Stomach (tissue), 9 donors: ENCODE measurements around the gene ANAPC10. TPM values are rescaled to one million over a fixed set of nuclear protein-coding genes. Genes with fewer than 3 reads are reported as not detected.

ENCODE experiments used
- DNase-seq, 2 donors: peaks; one replicate each; pipeline versions ENCODE4 v3.0.0 to v3.0.0-alpha.2; 2013 to 2019
- H3K27ac ChIP-seq, 5 donors: fragments of 200-600 bp in 4 of 5; sonication (generic) in 4 of 5; one replicate each; pipeline ENCODE4 v1.5.1; 2013 to 2019; ENCODE audit warnings: mild to moderate bottlenecking in 1 of 5, moderate library complexity in 1 of 5
- H3K27me3 ChIP-seq, 3 donors: fragments of 200-600 bp; sonication (generic); one replicate each; pipeline ENCODE4 v1.5.1; 2017 to 2019; ENCODE audit warnings: mixed run types in 1 of 3
- H3K36me3 ChIP-seq, 4 donors: fragments of 200-600 bp; sonication (generic); 1 replicate in 3 of 4; 2 replicates in 1 of 4; pipeline ENCODE4 v1.5.1; 2016 to 2019
- H3K4me1 ChIP-seq, 4 donors: fragments of 200-600 bp; sonication (generic); one replicate each; pipeline ENCODE4 v1.5.1; 2016 to 2019
- H3K4me3 ChIP-seq, 4 donors: fragments of 200-600 bp; sonication (generic) in 3 of 4; one replicate each; pipeline ENCODE4 v1.5.1; 2016 to 2019; ENCODE audit warnings: mild to moderate bottlenecking in 1 of 4
- H3K9me3 ChIP-seq, 4 donors: fragments of 200-600 bp; sonication (generic); one replicate each; pipeline ENCODE4 v1.5.1; 2016 to 2019
- CTCF ChIP-seq, 7 experiments: fragments of 450-650 bp in 4 of 7; fragments of 200-600 bp in 3 of 7; sonication (generic) in 3 of 7; IDR thresholded peaks; one replicate each; pipeline ENCODE4 v1.5.1; 2016 to 2019; ENCODE audit warnings: antibody characterized with exemption in 7 of 7, control low read depth in 2 of 7, mild to moderate bottlenecking in 1 of 7
- EP300 ChIP-seq: sonication (generic); formaldehyde crosslinking; IDR thresholded peaks from one replicate; pipeline ENCODE4 v1.6.1; 2017; ENCODE audit warnings: antibody characterized with exemption
- POLR2A ChIP-seq, 4 donors: fragments of 450-650 bp; IDR thresholded peaks; one replicate each; pipeline ENCODE4 v1.6.1; 2016; ENCODE audit warnings: antibody characterized with exemption in 4 of 4, control low read depth in 2 of 4, mild to moderate bottlenecking in 1 of 4, moderate library complexity in 1 of 4
- POLR2AphosphoS5 ChIP-seq, 3 donors: sonication (generic); formaldehyde crosslinking; IDR thresholded peaks; one replicate each; pipeline ENCODE4 v1.6.1; 2016; ENCODE audit warnings: antibody characterized with exemption in 3 of 3
- WGBS, 5 donors: extraction: QIAGEN DNeasy Blood & Tissue Kit in 3 of 5; methylation state at CpG; one replicate each; pipeline versions ENCODE4 v1.1.5 to v1.1.7; 2013 to 2018; 5-methylcytosine and 5-hydroxymethylcytosine counted together
- intact Hi-C: fragments of 100-400 bp; cut with DNase I; formaldehyde crosslinking; loops from one replicate; pipeline ENCODE4 v1.15.1; 2023; ENCODE audit warnings: low total_unique reads
- polyA plus RNA-seq, 3 donors: library from polyadenylated mRNA; stranded (reverse); fragments of 200-250 nt; gene quantifications; one replicate each; pipeline ENCODE4 v1.2.3, GENCODE V29; 2013
- total RNA-seq, 5 donors: library from RNA; depleted of rRNA; stranded (reverse); fragments of >200 nt; gene quantifications; one replicate each; pipeline versions ENCODE4 v1.1.0 to v1.2.3, GENCODE V29; 2014 to 2016
- donor health status: healthy with polysubstance abuse.
- donor health status: Bipolar disorder and iron deficiency.
- donor health status: healthy.

The ANAPC10 gene
- total and polyA plus RNA-seq, 8 donors: 2.6 to 42.0 (median 14.0) TPM

GRCh38 chr4:145083891-145084605, 13.9 kb downstream of the ANAPC10 start:
- Histone ChIP-seq H3K27ac (no peak overlapping the region), H3K4me3 (no peak overlapping the region), H3K36me3 (peaks cover 4 to 60% (median 52%) of the 10 kb centered on the region in 4 donors), H3K27me3 (no peaks in the 10 kb centered on the region), H3K9me3 (no peaks in the 10 kb centered on the region), H3K4me1 (no peaks in the 10 kb centered on the region)
- no peak for DNase-seq
- TF ChIP-seq POLR2AphosphoS5 (IDR thresholded peaks at IDR 0.05): no peak
- TF ChIP-seq EP300: no peak
- no peak for TF ChIP-seq CTCF (IDR thresholded peaks at IDR 0.05)
- TF ChIP-seq POLR2A (IDR thresholded peaks at IDR 0.05): no peak
- intact Hi-C loops: no loop called here
- WGBS, 5 donors: 91 to 100% (median 97%) methylated on average over 1 of the region's 1 CpG

- Histone ChIP-seq H3K36me3 (peaks cover 0 to 55% (median 49%) of the 10 kb centered on the region in 4 donors), H3K27me3 (no peaks in the 10 kb centered on the region), H3K27ac (no peak overlapping the region), H3K9me3 (no peaks in the 10 kb centered on the region), H3K4me3 (no peak overlapping the region), H3K4me1 (no peaks in the 10 kb centered on the region)
- WGBS, 5 donors: 93 to 100% (median 100%) methylated on average over 1 of the region's 1 CpG
- intact Hi-C loops: no loop called here
- no peak for DNase-seq
- TF ChIP-seq EP300 (no peak), CTCF (IDR thresholded peaks at IDR 0.05) (no peak), POLR2AphosphoS5 (IDR thresholded peaks at IDR 0.05) (no peak), POLR2A (IDR thresholded peaks at IDR 0.05) (no peak)
These were observed 16.2 kb downstream of the ANAPC10 start for GRCh38 chr4:145081756-145082155.

- 79 to 98% (median 92%) methylated on average over 2 of the region's 2 CpGs for WGBS, 5 donors
- intact Hi-C loops: no loop called here
- no peak for DNase-seq
These were observed 21.5 kb downstream of the ANAPC10 start for GRCh38 chr4:145076469-145076855.

More at GRCh38 chr4:145076469-145076855, 21.5 kb downstream of the ANAPC10 start:
- H3K4me1 ChIP-seq: no peaks in the 10 kb centered on the region
- H3K27ac ChIP-seq: no peak overlapping the region
- H3K9me3 ChIP-seq: no peaks in the 10 kb centered on the region
- TF ChIP-seq EP300: no peak
- TF ChIP-seq POLR2A (IDR thresholded peaks at IDR 0.05): no peak
- TF ChIP-seq POLR2AphosphoS5 (IDR thresholded peaks at IDR 0.05): no peak
- no peak for TF ChIP-seq CTCF (IDR thresholded peaks at IDR 0.05)
- H3K27me3 ChIP-seq: no peaks in the 10 kb centered on the region
- H3K4me3 ChIP-seq: no peak overlapping the region
- peaks cover 0 to 47% (median 44%) of the 10 kb centered on the region in 4 donors for H3K36me3 ChIP-seq
